Mucosa of descending colon (tissue), 3 donors: Measurements from ENCODE around the gene CEP112. TPM values are rescaled to one million over a fixed set of nuclear protein-coding genes. Genes with fewer than 3 reads are reported as not detected.

ENCODE experiments used
- ATAC-seq: fragments of 200-7000 bp; cut with Tn5 transposase; one replicate; pipeline ENCODE4 v1.9.1; 2020; ENCODE audit warnings: mild to moderate bottlenecking, moderate library complexity
- DNase-seq, 3 donors: peaks; one replicate each; pipeline ENCODE4 v3.0.0-alpha.2; 2020
- H3K36me3 ChIP-seq: fragments of 200-600 bp; one replicate; pipeline ENCODE4 v1.8.0; 2021; ENCODE audit warnings: low read depth, mild to moderate bottlenecking
- H3K4me1 ChIP-seq: fragments of 200-600 bp; one replicate; pipeline ENCODE4 v1.8.0; 2021; ENCODE audit warnings: low read depth, mild to moderate bottlenecking
- H3K4me3 ChIP-seq: fragments of 200-600 bp; one replicate; pipeline ENCODE4 v1.8.0; 2021; ENCODE audit warnings: mild to moderate bottlenecking
- H3K9me3 ChIP-seq: fragments of 200-600 bp; one replicate; pipeline ENCODE4 v1.8.0; 2021; ENCODE audit warnings: mild to moderate bottlenecking
- intact Hi-C, 2 donors: fragments of 100-400 bp; cut with DNase I in 1 of 2; cut with micrococcal nuclease in 1 of 2; formaldehyde crosslinking; loops; one replicate each; pipeline versions ENCODE4 v1.11.0 to v1.11.1; 2022; cut with DNase I, micrococcal nuclease
- total RNA-seq, 3 donors: library from RNA; stranded (reverse); fragmentation: NEBNext Ultra II Directional in 2 of 3; extraction: Animal tissue kit (Norgen Biotek cat#: 25700) in 2 of 3; gene quantifications; one replicate each; pipeline versions ENCODE4 v1.2.1 to v1.2.4, GENCODE V29; 2021 to 2023
- TF ChIP-seq, protein P1 (sequence below): fragments of 200-600 bp; IDR thresholded peaks from one replicate; pipeline ENCODE4 v1.8.0; 2022; ENCODE audit warnings: antibody characterized with exemption, mild to moderate bottlenecking
- donor health status: DM: no; HTN: no; CAD: no; lungs with moderate emphysema.
- donor health status: DM: no; HTN: no; CAD: no.
- donor health status: DM: no; HTN: yes; CAD: no.

CEP112 gene
- total RNA-seq, 3 donors from 2014 or later: 6.3 to 18.5 (median 7.0) TPM

DNA sequence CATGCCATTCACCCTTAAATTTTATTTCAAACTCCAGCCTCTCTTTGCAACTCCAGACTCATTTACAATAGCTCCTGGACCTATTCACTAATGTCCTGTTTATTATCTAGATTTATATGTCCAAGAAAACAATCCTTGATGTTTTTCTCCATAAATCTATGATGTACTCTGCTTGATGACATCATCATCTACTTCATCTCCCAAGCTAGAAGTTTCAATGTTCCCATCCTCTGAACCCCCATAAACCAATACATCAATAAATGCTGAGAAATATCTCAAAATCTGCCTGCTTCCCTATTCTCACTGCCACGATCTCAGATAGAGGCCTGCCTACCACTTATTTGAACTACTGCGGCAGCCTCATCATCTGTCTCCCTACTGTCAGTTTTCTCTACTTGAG lies 4.2 kb downstream of the CEP112 start:
- TF ChIP-seq, protein P1, sequence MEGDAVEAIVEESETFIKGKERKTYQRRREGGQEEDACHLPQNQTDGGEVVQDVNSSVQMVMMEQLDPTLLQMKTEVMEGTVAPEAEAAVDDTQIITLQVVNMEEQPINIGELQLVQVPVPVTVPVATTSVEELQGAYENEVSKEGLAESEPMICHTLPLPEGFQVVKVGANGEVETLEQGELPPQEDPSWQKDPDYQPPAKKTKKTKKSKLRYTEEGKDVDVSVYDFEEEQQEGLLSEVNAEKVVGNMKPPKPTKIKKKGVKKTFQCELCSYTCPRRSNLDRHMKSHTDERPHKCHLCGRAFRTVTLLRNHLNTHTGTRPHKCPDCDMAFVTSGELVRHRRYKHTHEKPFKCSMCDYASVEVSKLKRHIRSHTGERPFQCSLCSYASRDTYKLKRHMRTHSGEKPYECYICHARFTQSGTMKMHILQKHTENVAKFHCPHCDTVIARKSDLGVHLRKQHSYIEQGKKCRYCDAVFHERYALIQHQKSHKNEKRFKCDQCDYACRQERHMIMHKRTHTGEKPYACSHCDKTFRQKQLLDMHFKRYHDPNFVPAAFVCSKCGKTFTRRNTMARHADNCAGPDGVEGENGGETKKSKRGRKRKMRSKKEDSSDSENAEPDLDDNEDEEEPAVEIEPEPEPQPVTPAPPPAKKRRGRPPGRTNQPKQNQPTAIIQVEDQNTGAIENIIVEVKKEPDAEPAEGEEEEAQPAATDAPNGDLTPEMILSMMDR: no peak
- Histone ChIP-seq H3K4me3 (no peak overlapping the region), H3K9me3 (no peaks in the 10 kb centered on the region), H3K4me1 (peaks cover 5% of the 10 kb centered on the region), H3K36me3 (no peaks in the 10 kb centered on the region)
- ATAC-seq: no peak
- no peak for DNase-seq
- intact Hi-C loops: no loop called here

DNA sequence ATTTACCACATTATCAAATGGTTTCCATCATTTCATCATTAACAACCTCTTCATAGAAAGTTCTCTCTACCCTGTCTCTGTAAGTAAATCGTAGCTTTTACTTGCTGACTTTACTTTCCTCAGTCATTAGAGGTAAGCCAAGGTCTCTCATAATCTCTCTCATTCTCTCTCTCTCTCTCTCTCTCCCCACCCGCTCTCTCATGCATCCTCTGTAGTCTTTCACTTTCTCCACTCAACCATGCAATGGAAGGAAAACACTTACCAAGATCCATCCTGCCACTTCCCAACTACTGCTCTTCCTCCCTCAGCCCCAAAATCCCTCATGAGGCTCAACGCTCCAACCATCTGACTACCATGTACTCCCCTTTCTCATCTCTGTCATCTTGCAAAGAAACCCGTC lies 6.1 kb downstream of the CEP112 start:
- DNase-seq (no peak), ATAC-seq (no peak)
- TF ChIP-seq, protein P1: no peak
- intact Hi-C loops: no loop called here
- Histone ChIP-seq H3K36me3 (no peaks in the 10 kb centered on the region), H3K4me1 (peaks cover 5% of the 10 kb centered on the region), H3K4me3 (no peak overlapping the region), H3K9me3 (no peaks in the 10 kb centered on the region)

DNA sequence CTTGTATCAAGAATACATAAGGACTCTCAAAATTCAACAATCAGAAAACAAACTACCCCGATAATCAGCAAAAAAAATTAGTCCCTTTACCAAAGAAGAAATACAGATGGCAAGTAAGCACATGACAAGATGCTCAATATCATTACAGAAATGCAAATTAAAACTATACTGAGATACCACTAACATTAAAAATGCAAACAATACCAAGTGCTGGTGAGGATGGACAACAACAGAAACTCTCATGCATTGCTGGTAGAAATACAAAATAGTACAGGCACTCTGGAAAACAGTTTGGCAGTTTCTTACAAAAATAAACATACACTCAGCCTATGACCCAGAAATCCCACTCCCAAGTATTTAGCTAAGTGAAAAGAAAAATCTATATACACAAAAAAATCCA lies 7.5 kb downstream of the CEP112 start:
- H3K36me3 ChIP-seq: no peaks in the 10 kb centered on the region

DNA sequence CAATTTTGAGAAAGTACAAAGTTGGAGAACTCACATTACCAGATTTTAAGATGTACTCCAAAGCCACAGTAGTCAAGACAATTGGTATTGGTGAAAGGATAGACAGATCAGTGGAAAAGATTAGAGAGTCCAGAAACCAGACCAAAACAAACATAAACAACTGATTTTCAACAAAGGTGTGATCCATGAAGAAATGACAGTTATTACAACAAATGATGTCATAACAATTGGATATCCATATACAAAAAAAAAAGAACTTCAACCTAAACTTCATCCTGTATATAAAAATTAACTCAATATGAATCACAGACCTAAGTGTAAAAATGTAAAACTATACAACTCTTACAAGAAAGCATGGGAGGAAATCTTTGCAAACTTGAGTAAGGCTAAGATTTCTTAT lies 8.4 kb downstream of the CEP112 start:
- no peaks in the 10 kb centered on the region for H3K9me3 ChIP-seq
- no peaks in the 10 kb centered on the region for H3K36me3 ChIP-seq
- ATAC-seq (no peak), DNase-seq (no peak)
- H3K4me1 ChIP-seq: no peaks in the 10 kb centered on the region
- no peak overlapping the region for H3K4me3 ChIP-seq
- TF ChIP-seq, protein P1: no peak
- intact Hi-C loops: no loop called here

More for the DNA sequence above, 7.5 kb downstream of the CEP112 start:
- ATAC-seq (no peak), DNase-seq (no peak)
- no peak overlapping the region for H3K4me3 ChIP-seq
- no peaks in the 10 kb centered on the region for H3K9me3 ChIP-seq
- intact Hi-C loops: no loop called here
- no peaks in the 10 kb centered on the region for H3K4me1 ChIP-seq
- TF ChIP-seq, protein P1: no peak

DNA sequence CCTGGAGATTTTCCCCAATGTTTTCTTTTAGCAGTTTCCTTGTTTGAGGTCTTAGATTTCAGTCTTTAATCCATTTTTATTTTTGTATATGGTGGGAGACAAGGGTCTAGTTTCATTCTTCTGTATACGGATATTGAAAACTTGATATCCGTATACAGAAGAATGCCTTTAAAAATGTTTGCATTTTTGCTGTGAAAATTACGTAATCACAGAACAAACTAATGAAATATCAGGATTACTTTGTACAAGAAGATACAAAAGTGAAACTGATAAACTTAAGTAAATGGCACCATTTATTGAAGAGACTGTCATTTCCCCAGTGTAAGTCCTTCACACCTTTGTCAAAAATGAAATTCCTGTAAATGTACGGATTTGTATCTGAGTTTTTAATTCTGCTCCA lies 13.3 kb downstream of the CEP112 start:
- TF ChIP-seq, protein P1: no peak
- DNase-seq (no peak), ATAC-seq (no peak)
- intact Hi-C loops: no loop called here
- H3K4me1 ChIP-seq: no peaks in the 10 kb centered on the region
- H3K9me3 ChIP-seq: no peaks in the 10 kb centered on the region
- H3K4me3 ChIP-seq: no peak overlapping the region
- H3K36me3 ChIP-seq: no peaks in the 10 kb centered on the region

DNA sequence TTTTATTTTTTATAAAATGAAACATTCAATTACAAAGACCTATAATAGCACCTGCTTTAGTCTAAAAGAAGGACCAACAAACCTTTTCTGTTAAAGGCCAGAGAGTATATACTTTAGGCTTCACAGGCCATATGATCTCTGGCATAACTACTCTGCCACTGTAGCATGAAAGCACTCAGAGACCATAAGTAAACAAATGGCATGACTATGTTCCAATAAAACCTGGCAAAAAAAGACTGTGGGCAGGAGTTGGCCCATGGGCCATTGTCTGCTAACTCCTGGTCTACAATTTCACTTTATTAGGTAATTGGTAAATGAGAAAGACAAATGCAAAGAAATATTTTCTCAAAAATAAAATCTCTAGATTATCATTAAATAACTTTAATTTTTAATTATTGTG lies 14.9 kb downstream of the CEP112 start:
- H3K4me3 ChIP-seq: no peak overlapping the region
- H3K4me1 ChIP-seq: no peaks in the 10 kb centered on the region
- no peaks in the 10 kb centered on the region for H3K36me3 ChIP-seq
- no peaks in the 10 kb centered on the region for H3K9me3 ChIP-seq
- no peak for ATAC-seq
- intact Hi-C loops: no loop called here
- TF ChIP-seq, protein P1: no peak
- DNase-seq: no peak
